GM23338 (cell line): Measurements from ENCODE around the gene MAST4. TPM values are rescaled to one million over a fixed set of nuclear protein-coding genes. Genes with fewer than 3 reads are reported as not detected.

Source experiments
- ATAC-seq: fragments of 200-7000 bp; cut with Tn5 transposase; 3 replicates; pipeline ENCODE4 v1.9.1; 2020
- DNase-seq: peaks from one replicate; pipeline ENCODE4 v3.0.0-alpha.2; 2015; ENCODE audit warnings: low spot score
- H2AFZ ChIP-seq: fragments of 200-600 bp; sonication (generic); 2 replicates; pipeline ENCODE4 v1.8.0; 2016; ENCODE audit warnings: antibody characterized with exemption, mild to moderate bottlenecking, moderate library complexity
- H3F3A ChIP-seq: fragments of 200-600 bp; sonication (generic); replicated peaks from 2 replicates; pipeline ENCODE4 v1.8.0; 2017; ENCODE audit warnings: antibody characterized with exemption, mixed run types, low read depth
- H3K27ac ChIP-seq: fragments of 200-600 bp; sonication (generic); 2 replicates; pipeline ENCODE4 v1.6.1; 2016; ENCODE audit warnings: low read depth
- H3K27me3 ChIP-seq: fragments of 200-600 bp; sonication (generic); 2 replicates; pipeline ENCODE4 v1.8.0; 2016; ENCODE audit warnings: mild to moderate bottlenecking, mixed run types, moderate library complexity; ENCODE audit not compliant: insufficient read depth
- H3K36me3 ChIP-seq: fragments of 200-600 bp; sonication (generic); 2 replicates; pipeline ENCODE4 v1.8.0; 2016; ENCODE audit warnings: mild to moderate bottlenecking; ENCODE audit not compliant: insufficient read depth
- H3K4me1 ChIP-seq: fragments of 200-600 bp; sonication (generic); 2 replicates; pipeline ENCODE4 v1.8.0; 2016; ENCODE audit warnings: mild to moderate bottlenecking, moderate library complexity; ENCODE audit not compliant: insufficient read depth
- H3K4me2 ChIP-seq: fragments of 200-600 bp; sonication (generic); 2 replicates; pipeline ENCODE4 v1.7.1; 2017; ENCODE audit warnings: mixed run types
- H3K4me3 ChIP-seq: fragments of 200-600 bp; sonication (generic); 2 replicates; pipeline ENCODE4 v1.6.1; 2016; ENCODE audit warnings: mixed run types
- H3K79me2 ChIP-seq: fragments of 200-600 bp; sonication (generic); replicated peaks from 2 replicates; pipeline ENCODE4 v1.8.0; 2017; ENCODE audit warnings: mild to moderate bottlenecking; ENCODE audit not compliant: insufficient read depth
- H3K9me2 ChIP-seq: fragments of 200-600 bp; sonication (generic); 2 replicates; pipeline ENCODE4 v1.8.0; 2017; ENCODE audit not compliant: insufficient read depth
- H4K20me1 ChIP-seq: fragments of 200-600 bp; sonication (generic); replicated peaks from 2 replicates; pipeline ENCODE4 v1.8.0; 2017; ENCODE audit warnings: mild to moderate bottlenecking; ENCODE audit not compliant: insufficient read depth
- H3K27ac Mint-ChIP-seq: 2 replicates; pipeline ENCODE4 v1.8.0; 2020; ENCODE audit warnings: inconsistent platforms, mild to moderate bottlenecking, moderate library complexity, mixed read lengths
- H3K27me3 Mint-ChIP-seq: 3 replicates; pipeline ENCODE4 v1.8.0; 2022; ENCODE audit warnings: low read depth, mild to moderate bottlenecking, moderate library complexity, mixed read lengths, inconsistent platforms; ENCODE audit not compliant: insufficient read depth, poor library complexity
- H3K36me3 Mint-ChIP-seq: 3 replicates; pipeline ENCODE4 v1.8.0; 2021; ENCODE audit warnings: low read depth, mild to moderate bottlenecking, inconsistent platforms, moderate library complexity, mixed read lengths
- H3K4me1 Mint-ChIP-seq: 3 replicates; pipeline ENCODE4 v1.8.0; 2020; ENCODE audit warnings: mild to moderate bottlenecking, inconsistent platforms, mixed read lengths
- H3K4me3 Mint-ChIP-seq: 3 replicates; pipeline ENCODE4 v1.8.0; 2021; ENCODE audit warnings: moderate library complexity, mild to moderate bottlenecking, inconsistent platforms, mixed read lengths
- H3K9me3 Mint-ChIP-seq: 3 replicates; pipeline ENCODE4 v1.8.0; 2020; ENCODE audit warnings: moderate library complexity, mild to moderate bottlenecking, inconsistent platforms, mixed read lengths
- CREB1 ChIP-seq: fragments of 250-450 bp; sonication (Bioruptor Pico); IDR thresholded peaks from 2 replicates; pipeline ENCODE4 v1.5.0; 2020; ENCODE audit warnings: low read depth, mild to moderate bottlenecking, moderate library complexity
- CTCF ChIP-seq, 2 experiments: fragments of 200-600 bp in 1 of 2; sonication (generic) in 1 of 2; conservative IDR thresholded peaks; 2 replicates each; pipeline versions ENCODE4 v1.5.1 to v1.6.1; 2016 to 2017; ENCODE audit warnings: antibody characterized with exemption in 2 of 2, low read depth in 2 of 2, mild to moderate bottlenecking in 2 of 2, moderate library complexity in 1 of 2
- EZH2 ChIP-seq: fragments of 200-600 bp; sonication (generic); IDR thresholded peaks from one replicate; pipeline ENCODE4 v1.8.0; 2017; ENCODE audit warnings: antibody characterized with exemption, mild to moderate bottlenecking, low read depth; ENCODE audit not compliant: unreplicated experiment
- EZH2phosphoT487 ChIP-seq: fragments of 200-600 bp; sonication (generic); IDR thresholded peaks from one replicate; pipeline ENCODE4 v1.8.1; 2018; ENCODE audit warnings: antibody characterized with exemption; ENCODE audit not compliant: unreplicated experiment
- JUNB ChIP-seq: IDR thresholded peaks from one replicate; pipeline ENCODE4 v1.6.1; 2016; ENCODE audit warnings: antibody characterized with exemption; ENCODE audit not compliant: unreplicated experiment
- ZNF462 ChIP-seq: fragments of 250-450 bp; sonication (Bioruptor Pico); IDR thresholded peaks from 2 replicates; pipeline ENCODE4 v1.5.0; 2020; ENCODE audit warnings: mild to moderate bottlenecking, moderate library complexity
- polyA plus RNA-seq: library from polyadenylated mRNA; unstranded; fragments of >200 nt; fragmentation: Nextera tagmentation; extraction: Ambion mirVana; gene quantifications from 2 replicates; pipeline ENCODE4 v1.2.1, GENCODE V29; 2016
- total RNA-seq: library from RNA; depleted of rRNA; stranded (reverse); fragments of >200 nt; shearing (Covaris generic); gene quantifications from 2 replicates; pipeline ENCODE4 v1.2.3, GENCODE V29; 2014

Gene MAST4
- total and polyA plus RNA-seq, 2 experiments from 2014 or later: 3.6 to 8.5 TPM

GRCh38 chr5:66860199-66860975 lies 264.2 kb downstream of the MAST4 start:
- Mint-ChIP-seq H3K4me1 (peaks cover 30% of the 10 kb centered on the region), H3K27ac (no peak overlapping the region), H3K36me3 (no peaks in the 10 kb centered on the region), H3K27me3 (no peaks in the 10 kb centered on the region), H3K9me3 (no peaks in the 10 kb centered on the region), H3K4me3 (no peak overlapping the region)
- Histone ChIP-seq H3F3A (no peaks in the 10 kb centered on the region), H3K4me1 (peaks cover 21% of the 10 kb centered on the region), H3K4me3 (no peak overlapping the region), H3K27ac (no peak overlapping the region), H2AFZ (peak overlapping the region; percentile 25; the same call in 1 of the 2 replicates), H3K36me3 (no peaks in the 10 kb centered on the region), H3K9me2 (no peaks in the 10 kb centered on the region), H4K20me1 (no peaks in the 10 kb centered on the region), H3K4me2 (peak overlapping the region; percentile 9; the same call in 1 of the 2 replicates), H3K27me3 (no peaks in the 10 kb centered on the region), H3K79me2 (no peaks in the 10 kb centered on the region)
- DNase-seq (peak; percentile 39), ATAC-seq (peak; percentile 13; the same call in 1 of the 3 replicates)
- TF ChIP-seq JUNB (no peak), ZNF462 (CRISPR knock-in tag) (no peak), EZH2 (no peak), CTCF (conservative IDR thresholded peaks at IDR 0.05; ENCODE audit: low read depth in 2 of 2) (no peak), EZH2phosphoT487 (no peak), CREB1 (CRISPR knock-in tag) (no peak)
